H9 (cell line): Measurements from ENCODE around the gene HSPA1L. TPM values are rescaled to one million over a fixed set of nuclear protein-coding genes. Genes with fewer than 3 reads are reported as not detected.

Experiments used
- DNase-seq: peaks from one replicate; pipeline ENCODE4 v3.0.0-alpha.2; 2017
- H2AFZ ChIP-seq: one replicate; pipeline ENCODE4 v1.6.1; 2013; ENCODE audit warnings: mild to moderate bottlenecking, low read length, control low read depth, moderate library complexity
- H2AK5ac ChIP-seq: 2 replicates; pipeline ENCODE4 v1.6.1; 2013; ENCODE audit warnings: low read length, control low read depth, mixed read lengths; ENCODE audit not compliant: insufficient read length
- H2BK120ac ChIP-seq: one replicate; pipeline ENCODE4 v1.6.1; 2013; ENCODE audit warnings: low read depth, mild to moderate bottlenecking, low read length, control low read depth, inconsistent platforms; ENCODE audit not compliant: poor library complexity, severe bottlenecking
- H2BK12ac ChIP-seq: 2 replicates; pipeline ENCODE4 v1.6.1; 2013; ENCODE audit warnings: low read length, control low read depth, mixed read lengths, low read depth; ENCODE audit not compliant: insufficient read length
- H2BK15ac ChIP-seq: 2 replicates; pipeline ENCODE4 v1.6.1; 2013; ENCODE audit warnings: low read depth, low read length, control low read depth
- H2BK20ac ChIP-seq: one replicate; pipeline ENCODE4 v1.6.1; 2013; ENCODE audit warnings: low read depth, mild to moderate bottlenecking, low read length, control low read depth, inconsistent platforms; ENCODE audit not compliant: poor library complexity, severe bottlenecking
- H2BK5ac ChIP-seq: 2 replicates; pipeline ENCODE4 v1.6.1; 2013; ENCODE audit warnings: low read length, control low read depth, mixed read lengths; ENCODE audit not compliant: insufficient read length
- H3K14ac ChIP-seq: 2 replicates; pipeline ENCODE4 v1.6.1; 2013; ENCODE audit warnings: low read length, control low read depth; ENCODE audit not compliant: insufficient read depth
- H3K18ac ChIP-seq: 2 replicates; pipeline ENCODE4 v1.6.1; 2013; ENCODE audit warnings: low read depth, mild to moderate bottlenecking, mixed read lengths, low read length, control low read depth; ENCODE audit not compliant: insufficient read length
- H3K23ac ChIP-seq: 2 replicates; pipeline ENCODE4 v1.6.1; 2013; ENCODE audit warnings: low read length, control low read depth, mixed read lengths, low read depth; ENCODE audit not compliant: insufficient read length
- H3K23me2 ChIP-seq: 2 replicates; pipeline ENCODE4 v1.6.1; 2013; ENCODE audit warnings: low read depth, mild to moderate bottlenecking, mixed read lengths, low read length, control low read depth; ENCODE audit not compliant: insufficient read length, poor library complexity, severe bottlenecking
- H3K27ac ChIP-seq: 2 replicates; pipeline ENCODE4 v1.5.1; 2013; ENCODE audit warnings: low read length, control low read depth, mixed read lengths, low read depth; ENCODE audit not compliant: insufficient read length
- H3K27me3 ChIP-seq: 2 replicates; pipeline ENCODE4 v1.6.1; 2013; ENCODE audit warnings: low read length, control low read depth, inconsistent platforms; ENCODE audit not compliant: insufficient read depth
- H3K4ac ChIP-seq: 2 replicates; pipeline ENCODE4 v1.6.1; 2013; ENCODE audit warnings: low read depth, mild to moderate bottlenecking, control low read depth, inconsistent platforms, low read length, moderate library complexity
- H3K4me1 ChIP-seq: 2 replicates; pipeline ENCODE4 v1.6.1; 2013; ENCODE audit warnings: low read length, control low read depth, inconsistent platforms; ENCODE audit not compliant: insufficient read depth
- H3K4me2 ChIP-seq: 2 replicates; pipeline ENCODE4 v1.6.1; 2013; ENCODE audit warnings: low read length, control low read depth, mixed read lengths; ENCODE audit not compliant: insufficient read length, insufficient read depth
- H3K56ac ChIP-seq: 2 replicates; pipeline ENCODE4 v1.6.1; 2013; ENCODE audit warnings: low read depth, mild to moderate bottlenecking, mixed read lengths, low read length, control low read depth; ENCODE audit not compliant: insufficient read length
- H3K79me1 ChIP-seq: 2 replicates; pipeline ENCODE4 v1.6.1; 2013; ENCODE audit warnings: low read depth, mild to moderate bottlenecking, moderate library complexity, low read length, control low read depth, inconsistent platforms; ENCODE audit not compliant: insufficient read depth, poor library complexity, severe bottlenecking
- H3K79me2 ChIP-seq: 2 replicates; pipeline ENCODE4 v1.6.1; 2013; ENCODE audit warnings: low read length, control low read depth, inconsistent platforms; ENCODE audit not compliant: insufficient read depth
- H3K9ac ChIP-seq: 2 replicates; pipeline ENCODE4 v1.6.1; 2013; ENCODE audit warnings: low read length, control low read depth, mixed read lengths; ENCODE audit not compliant: insufficient read length; ENCODE audit errors: extremely low read depth
- H3K9me3 ChIP-seq: one replicate; pipeline ENCODE4 v1.6.1; 2013; ENCODE audit warnings: low read depth, low read length, inconsistent platforms; ENCODE audit not compliant: control insufficient read depth
- H3T11ph ChIP-seq: one replicate; pipeline ENCODE4 v1.6.1; 2013; ENCODE audit warnings: mild to moderate bottlenecking, low read length, control low read depth, inconsistent platforms
- H4K20me1 ChIP-seq: one replicate; pipeline ENCODE4 v1.6.1; 2013; ENCODE audit not compliant: control insufficient read depth, insufficient read length, insufficient read depth
- H4K5ac ChIP-seq: 2 replicates; pipeline ENCODE4 v1.6.1; 2013; ENCODE audit warnings: low read depth, mild to moderate bottlenecking, mixed read lengths, low read length, control low read depth; ENCODE audit not compliant: insufficient read length
- H4K8ac ChIP-seq: replicated peaks from 2 replicates; pipeline ENCODE4 v1.6.1; 2013; ENCODE audit warnings: low read length, control low read depth, mixed read lengths, low read depth; ENCODE audit not compliant: insufficient read length
- H4K91ac ChIP-seq: 2 replicates; pipeline ENCODE4 v1.6.1; 2013; ENCODE audit warnings: low read depth, mild to moderate bottlenecking, moderate library complexity, mixed read lengths, low read length, control low read depth; ENCODE audit not compliant: insufficient read length
- H3K27ac Mint-ChIP-seq, 3 experiments: 2 replicates in 2 of 3; 3 replicates in 1 of 3; pipeline ENCODE4 v1.8.0; 2020 to 2021; ENCODE audit warnings: mixed read lengths in 3 of 3, mild to moderate bottlenecking in 1 of 3, moderate library complexity in 1 of 3
- H3K27me3 Mint-ChIP-seq: 2 replicates; pipeline ENCODE4 v1.8.0; 2021; ENCODE audit warnings: low read depth, mild to moderate bottlenecking, moderate library complexity, mixed read lengths
- H3K36me3 Mint-ChIP-seq, 3 experiments: 2 replicates in 2 of 3; 3 replicates in 1 of 3; pipeline ENCODE4 v1.8.0; 2020 to 2021; ENCODE audit warnings: low read depth in 3 of 3, mixed read lengths in 3 of 3; ENCODE audit not compliant: insufficient read depth in 1 of 3
- H3K4me1 Mint-ChIP-seq, 2 experiments: 2 replicates each; pipeline ENCODE4 v1.8.0; 2020; ENCODE audit warnings: mixed read lengths in 2 of 2
- H3K4me3 Mint-ChIP-seq, 2 experiments: 2 replicates in 1 of 2; 3 replicates in 1 of 2; pipeline ENCODE4 v1.8.0; 2020 to 2021; ENCODE audit warnings: mild to moderate bottlenecking in 2 of 2, mixed read lengths in 2 of 2, moderate library complexity in 1 of 2
- H3K9me3 Mint-ChIP-seq, 2 experiments: 2 replicates in 1 of 2; 3 replicates in 1 of 2; pipeline ENCODE4 v1.8.0; 2020; ENCODE audit warnings: mild to moderate bottlenecking in 2 of 2, mixed read lengths in 2 of 2, moderate library complexity in 1 of 2
- CTCF ChIP-seq: fragments of 200-600 bp; sonication (generic); conservative IDR thresholded peaks from 3 replicates; pipeline ENCODE4 v1.8.0; 2021; ENCODE audit warnings: antibody characterized with exemption, mild to moderate bottlenecking
- WGBS: extraction: QIAGEN DNeasy Blood & Tissue Kit; methylation state at CpG from one replicate; pipeline ENCODE4 v1.1.7; 2013; ENCODE audit warnings: missing lambda C conversion rate, low lambda C conversion rate, mixed read lengths; ENCODE audit not compliant: insufficient read length; ENCODE audit errors: extremely low coverage; 5-methylcytosine and 5-hydroxymethylcytosine counted together
- total RNA-seq: library from RNA; stranded (reverse); gene quantifications from 2 replicates; pipeline ENCODE4 v1.2.1, GENCODE V29; 2021

HSPA1L gene
- total RNA-seq, 1 experiment from 2014 or later, result 2.5 TPM

GRCh38 chr6:31827286-31828079 is 12.4 kb upstream of the HSPA1L start, which contains the start of gene HSPA1B:
Gene HSPA1B (plus strand): TSS chr6:31827738. CDS start chr6:31827951, 213 bp downstream.
- no peak within 1 kb of the TSS for H2BK12ac ChIP-seq
- H3K23me2 ChIP-seq, result peaks cover 15% of the 10 kb centered on the region
- peaks cover 5% of the 10 kb centered on the region; the same call in 1 of the 2 replicates for H3K79me2 ChIP-seq
- H2BK20ac ChIP-seq, result no peak within 1 kb of the TSS
- no peak within 1 kb of the TSS for H4K5ac ChIP-seq
- H3K27ac ChIP-seq, result peak within 1 kb of the TSS; percentile 85
- peak within 1 kb of the TSS; percentile 97 to 100 (median 98) for H3K27ac Mint-ChIP-seq
- H3K36me3 Mint-ChIP-seq, result peaks cover 0 to 2% (median 0%) of the 10 kb centered on the region in 3 experiments; a peak in 1 of 7 replicates
- H3K56ac ChIP-seq, result no peak within 1 kb of the TSS
- H2BK120ac ChIP-seq, result no peak within 1 kb of the TSS
- no peak within 1 kb of the TSS for H3K23ac ChIP-seq
- H3T11ph ChIP-seq, result no peak within 1 kb of the TSS
- no peak within 1 kb of the TSS; the same call in 1 of the 2 replicates for H2BK15ac ChIP-seq
- no peaks in the 10 kb centered on the region for H3K9me3 ChIP-seq
- H3K14ac ChIP-seq, result peak within 1 kb of the TSS; percentile 70
- H2AK5ac ChIP-seq, result no peak within 1 kb of the TSS
- H3K9ac ChIP-seq, result peak within 1 kb of the TSS; percentile 55
- peak within 1 kb of the TSS; percentile 9 for H3K18ac ChIP-seq
- H3K4ac ChIP-seq, result no peak within 1 kb of the TSS
- H3K4me1 ChIP-seq, result peaks cover 5% of the 10 kb centered on the region; the same call in 1 of the 2 replicates
- H3K27me3 Mint-ChIP-seq, result peaks cover 4% of the 10 kb centered on the region
- no peak for TF ChIP-seq CTCF
- no CpG with 5 or more reads among the region's 56 CpGs for WGBS
- H2AFZ ChIP-seq, result no peak within 1 kb of the TSS
- H4K8ac ChIP-seq, result no peak within 1 kb of the TSS
- no peaks in the 10 kb centered on the region for H4K20me1 ChIP-seq
- H3K79me1 ChIP-seq, result no peaks in the 10 kb centered on the region
- no peak within 1 kb of the TSS for H4K91ac ChIP-seq
- peak; percentile 100 for DNase-seq
- no peaks in the 10 kb centered on the region for H3K27me3 ChIP-seq
- H3K9me3 Mint-ChIP-seq, result no peaks in the 10 kb centered on the region; a peak in 1 of 5 replicates
- peaks cover 43 to 49% of the 10 kb centered on the region in 2 experiments for H3K4me1 Mint-ChIP-seq
- H3K4me2 ChIP-seq, result peak within 1 kb of the TSS; percentile 84
- H2BK5ac ChIP-seq, result peak within 1 kb of the TSS; percentile 55
- H3K4me3 Mint-ChIP-seq, result peak within 1 kb of the TSS; percentile 84 to 92
